A549 (cell line): ENCODE results near the gene IBSP.

Source experiments
- CHD2 ChIP-seq: fragments of 150-350 bp; IDR thresholded peaks from 2 replicates; pipeline ENCODE4 v1.6.1; 2014; ENCODE audit warnings: low read length; ENCODE audit not compliant: partially characterized antibody
- CHD4 ChIP-seq: fragments of 200-600 bp; sonication (generic); IDR thresholded peaks from 2 replicates; pipeline ENCODE4 v1.6.1; 2016; ENCODE audit warnings: antibody characterized with exemption, mild to moderate bottlenecking, borderline replicate concordance
- CTCF ChIP-seq: fragments of >200 bp; sonication (Bioruptor Twin); formaldehyde crosslinking; IDR thresholded peaks from 3 replicates; pipeline ENCODE4 v1.5.1; 2016
- ELK1 ChIP-seq: fragments of 150-350 bp; IDR thresholded peaks from 2 replicates; pipeline ENCODE4 v1.6.1; 2014; ENCODE audit warnings: low read depth, mild to moderate bottlenecking, low read length
- JUN ChIP-seq, 2 experiments: fragments of >200 bp; sonication (Bioruptor Twin); formaldehyde crosslinking; IDR thresholded peaks; 2 replicates in 1 of 2; 3 replicates in 1 of 2; pipeline ENCODE4 v1.6.1; 2016 to 2017
- JUNB ChIP-seq: fragments of >200 bp; sonication (Bioruptor Twin); formaldehyde crosslinking; IDR thresholded peaks from 2 replicates; pipeline ENCODE4 v1.6.1; 2016
- MAX ChIP-seq: IDR thresholded peaks from 2 replicates; pipeline ENCODE4 v1.6.1; 2012
- POLR2A ChIP-seq: IDR thresholded peaks from 2 replicates; pipeline ENCODE4 v1.6.1; 2012; ENCODE audit warnings: mild to moderate bottlenecking, low read length
- SREBF2 ChIP-seq: fragments of 450-650 bp; IDR thresholded peaks from 2 replicates; pipeline ENCODE4 v1.6.1; 2014; ENCODE audit warnings: mild to moderate bottlenecking, moderate library complexity
- ZFP36 ChIP-seq: fragments of 450-650 bp; IDR thresholded peaks from 2 replicates; pipeline ENCODE4 v1.6.1; 2014; ENCODE audit warnings: borderline replicate concordance; ENCODE audit not compliant: partially characterized antibody
- ZSCAN20 ChIP-seq: fragments of 250-450 bp; sonication (Bioruptor Pico); IDR thresholded peaks from 2 replicates; pipeline ENCODE4 v1.8.0; 2022; ENCODE audit warnings: mild to moderate bottlenecking, moderate library complexity

- TF ChIP-seq ZSCAN20 (CRISPR knock-in tag): no peak
- no peak for TF ChIP-seq CTCF
- TF ChIP-seq JUNB: no peak
- TF ChIP-seq POLR2A: no peak
- TF ChIP-seq CHD2: no peak
- TF ChIP-seq SREBF2: no peak
- no peak for TF ChIP-seq JUN (IDR thresholded peaks at IDR 0.05)
- no peak for TF ChIP-seq ZFP36
- no peak for TF ChIP-seq MAX
- no peak for TF ChIP-seq ELK1
- no peak for TF ChIP-seq CHD4
Measured at GRCh38 chr4:87839592-87839946, 40.2 kb downstream of the IBSP start.
